Measurements from ENCODE around the gene MAGI2.

MAGI2 gene

GRCh38 chr7:79436378-79436777 lies 17.1 kb downstream of the MAGI2 start:
- Histone ChIP-seq H2BK12ac (ENCODE audit: low read length) (no peak overlapping the region), H3K4me2 (ENCODE audit: insufficient read depth, low read length, poor library complexity, severe bottlenecking) (no peak overlapping the region), H2BK15ac (ENCODE audit: low read length) (no peak overlapping the region), H3K18ac (ENCODE audit: low read length) (no peak overlapping the region), H2AFZ (ENCODE audit: low read length) (no peak overlapping the region), H3K14ac (ENCODE audit: low read length) (no peak overlapping the region), H2AK5ac (ENCODE audit: low read depth, low read length) (no peak overlapping the region), H3K4me3 (ENCODE audit: low read length in 2 of 2) (no peak overlapping the region), H3K4me1 (ENCODE audit: control insufficient read depth in 2 of 2, insufficient read depth in 1 of 2, low read depth in 1 of 2, low read length in 2 of 2) (no peaks in the 10 kb centered on the region), H3K23ac (ENCODE audit: low read depth, low read length, poor library complexity) (no peak overlapping the region), H3K27me3 (ENCODE audit: control insufficient read depth in 3 of 3, insufficient read depth in 3 of 3, low read depth in 1 of 3, low read length in 3 of 3) (no peaks in the 10 kb centered on the region), H4K91ac (ENCODE audit: low read depth, low read length, poor library complexity) (no peak overlapping the region), H3K4ac (ENCODE audit: low read length) (no peak overlapping the region), H4K8ac (ENCODE audit: low read depth, low read length) (no peak overlapping the region), H3K79me1 (ENCODE audit: low read depth, low read length) (no peaks in the 10 kb centered on the region), H2BK120ac (ENCODE audit: low read depth, low read length) (no peak overlapping the region), H3K27ac (replicated peaks; ENCODE audit: low read length) (no peak overlapping the region), H2BK5ac (ENCODE audit: low read length) (no peak overlapping the region), H3K9me3 (replicated peaks in 1 of 2; ENCODE audit: control insufficient read depth in 2 of 2, insufficient read depth in 1 of 2, low read depth in 1 of 2, low read length in 2 of 2) (no peaks in the 10 kb centered on the region), H3K9ac (ENCODE audit: low read depth, low read length, poor library complexity) (no peak overlapping the region), H3K36me3 (replicated peaks in 1 of 2; ENCODE audit: control insufficient read depth in 2 of 2, insufficient read depth in 2 of 2, low read length in 2 of 2) (no peaks in the 10 kb centered on the region)
- DNase-seq (ENCODE audit: low spot score) = no peak

- no peak overlapping the region for H3K14ac ChIP-seq (ENCODE audit: low read length)
- H3K9me3 ChIP-seq (replicated peaks in 1 of 2; ENCODE audit: control insufficient read depth in 2 of 2, insufficient read depth in 1 of 2, low read depth in 1 of 2, low read length in 2 of 2) = no peaks in the 10 kb centered on the region
- WGBS, 2 donors (ENCODE audit: extremely low coverage in 2 of 2, insufficient read length in 2 of 2, insufficient replicate concordance in 1 of 2) = no CpG with 5 or more reads among the region's 1 CpG
- H2BK12ac ChIP-seq (ENCODE audit: low read length) = no peak overlapping the region
- no peak overlapping the region for H3K4me3 ChIP-seq (ENCODE audit: low read length in 2 of 2)
- no peaks in the 10 kb centered on the region for H3K4me1 ChIP-seq (ENCODE audit: control insufficient read depth in 2 of 2, insufficient read depth in 1 of 2, low read depth in 1 of 2, low read length in 2 of 2)
- H3K4me2 ChIP-seq (ENCODE audit: insufficient read depth, low read length, poor library complexity, severe bottlenecking) = no peak overlapping the region
- no peaks in the 10 kb centered on the region for H3K27me3 ChIP-seq (ENCODE audit: control insufficient read depth in 3 of 3, insufficient read depth in 3 of 3, low read depth in 1 of 3, low read length in 3 of 3)
- no peak overlapping the region for H3K9ac ChIP-seq (ENCODE audit: low read depth, low read length, poor library complexity)
- H2BK120ac ChIP-seq (ENCODE audit: low read depth, low read length) = no peak overlapping the region
- H4K91ac ChIP-seq (ENCODE audit: low read depth, low read length, poor library complexity) = no peak overlapping the region
- H2BK15ac ChIP-seq (ENCODE audit: low read length) = no peak overlapping the region
- H2BK5ac ChIP-seq (ENCODE audit: low read length) = no peak overlapping the region
- no peak overlapping the region for H3K18ac ChIP-seq (ENCODE audit: low read length)
- no peak overlapping the region for H2AK5ac ChIP-seq (ENCODE audit: low read depth, low read length)
- no peak overlapping the region for H4K8ac ChIP-seq (ENCODE audit: low read depth, low read length)
- no peak overlapping the region for H3K27ac ChIP-seq (replicated peaks; ENCODE audit: low read length)
- no peak for DNase-seq (ENCODE audit: low spot score)
- no peaks in the 10 kb centered on the region for H3K36me3 ChIP-seq (replicated peaks in 1 of 2; ENCODE audit: control insufficient read depth in 2 of 2, insufficient read depth in 2 of 2, low read length in 2 of 2)
- no peak overlapping the region for H3K4ac ChIP-seq (ENCODE audit: low read length)
- H3K23ac ChIP-seq (ENCODE audit: low read depth, low read length, poor library complexity) = no peak overlapping the region
- H2AFZ ChIP-seq (ENCODE audit: low read length) = no peak overlapping the region
- H3K79me1 ChIP-seq (ENCODE audit: low read depth, low read length) = no peaks in the 10 kb centered on the region
Observed at GRCh38 chr7:79434867-79435266, 18.6 kb downstream of the MAGI2 start.

DNA sequence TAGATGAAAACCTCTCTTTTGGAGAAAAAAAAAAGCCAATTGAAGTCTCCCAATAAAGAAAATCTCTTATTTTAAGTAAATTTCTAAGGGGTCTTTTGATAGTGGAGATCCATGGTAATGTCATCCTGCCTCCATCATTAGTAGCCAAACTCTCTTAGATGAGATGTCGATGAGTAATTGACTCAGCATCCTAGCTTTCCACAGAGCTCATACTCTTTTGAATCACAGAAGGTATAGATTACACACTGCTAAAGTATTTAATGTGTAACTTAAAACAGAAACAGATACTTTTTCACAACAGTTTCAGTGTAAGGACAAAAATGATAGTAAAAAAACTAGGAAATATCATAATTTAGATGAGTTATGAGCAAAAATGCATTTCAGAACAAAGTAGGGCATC lies 19.4 kb downstream of the MAGI2 start:
- Histone ChIP-seq H3K14ac (ENCODE audit: low read length) (no peak overlapping the region), H3K4me3 (ENCODE audit: low read length in 2 of 2) (no peak overlapping the region), H2AFZ (ENCODE audit: low read length) (no peak overlapping the region), H3K27me3 (ENCODE audit: control insufficient read depth in 3 of 3, insufficient read depth in 3 of 3, low read depth in 1 of 3, low read length in 3 of 3) (no peaks in the 10 kb centered on the region), H2BK15ac (ENCODE audit: low read length) (no peak overlapping the region), H3K4me2 (ENCODE audit: insufficient read depth, low read length, poor library complexity, severe bottlenecking) (no peak overlapping the region), H2BK120ac (ENCODE audit: low read depth, low read length) (no peak overlapping the region), H2BK5ac (ENCODE audit: low read length) (no peak overlapping the region), H3K9ac (ENCODE audit: low read depth, low read length, poor library complexity) (no peak overlapping the region), H3K4me1 (ENCODE audit: control insufficient read depth in 2 of 2, insufficient read depth in 1 of 2, low read depth in 1 of 2, low read length in 2 of 2) (no peaks in the 10 kb centered on the region), H3K36me3 (replicated peaks in 1 of 2; ENCODE audit: control insufficient read depth in 2 of 2, insufficient read depth in 2 of 2, low read length in 2 of 2) (no peaks in the 10 kb centered on the region), H2AK5ac (ENCODE audit: low read depth, low read length) (no peak overlapping the region), H3K23ac (ENCODE audit: low read depth, low read length, poor library complexity) (no peak overlapping the region), H3K9me3 (replicated peaks in 1 of 2; ENCODE audit: control insufficient read depth in 2 of 2, insufficient read depth in 1 of 2, low read depth in 1 of 2, low read length in 2 of 2) (no peaks in the 10 kb centered on the region), H2BK12ac (ENCODE audit: low read length) (no peak overlapping the region), H3K18ac (ENCODE audit: low read length) (no peak overlapping the region), H4K8ac (ENCODE audit: low read depth, low read length) (no peak overlapping the region), H3K27ac (replicated peaks; ENCODE audit: low read length) (no peak overlapping the region), H4K91ac (ENCODE audit: low read depth, low read length, poor library complexity) (no peak overlapping the region), H3K79me1 (ENCODE audit: low read depth, low read length) (no peaks in the 10 kb centered on the region), H3K4ac (ENCODE audit: low read length) (no peak overlapping the region)
- no peak for DNase-seq (ENCODE audit: low spot score)
- no CpG with 5 or more reads among the region's 1 CpG for WGBS, 2 donors (ENCODE audit: extremely low coverage in 2 of 2, insufficient read length in 2 of 2, insufficient replicate concordance in 1 of 2)

- H3K4me2 ChIP-seq (ENCODE audit: insufficient read depth, low read length, poor library complexity, severe bottlenecking) = no peak overlapping the region
- no peak overlapping the region for H3K14ac ChIP-seq (ENCODE audit: low read length)
- no peak overlapping the region for H4K91ac ChIP-seq (ENCODE audit: low read depth, low read length, poor library complexity)
- WGBS, 2 donors (ENCODE audit: extremely low coverage in 2 of 2, insufficient read length in 2 of 2, insufficient replicate concordance in 1 of 2) = no CpG with 5 or more reads among the region's 2 CpGs
- H4K8ac ChIP-seq (ENCODE audit: low read depth, low read length) = no peak overlapping the region
- no peak overlapping the region for H2BK5ac ChIP-seq (ENCODE audit: low read length)
- no peak overlapping the region for H3K23ac ChIP-seq (ENCODE audit: low read depth, low read length, poor library complexity)
- no peak overlapping the region for H3K18ac ChIP-seq (ENCODE audit: low read length)
- no peaks in the 10 kb centered on the region for H3K4me1 ChIP-seq (ENCODE audit: control insufficient read depth in 2 of 2, insufficient read depth in 1 of 2, low read depth in 1 of 2, low read length in 2 of 2)
- H3K4ac ChIP-seq (ENCODE audit: low read length) = no peak overlapping the region
- no peak overlapping the region for H2BK120ac ChIP-seq (ENCODE audit: low read depth, low read length)
- no peaks in the 10 kb centered on the region for H3K36me3 ChIP-seq (replicated peaks in 1 of 2; ENCODE audit: control insufficient read depth in 2 of 2, insufficient read depth in 2 of 2, low read length in 2 of 2)
- H2AK5ac ChIP-seq (ENCODE audit: low read depth, low read length) = no peak overlapping the region
- no peak overlapping the region for H2BK15ac ChIP-seq (ENCODE audit: low read length)
- H3K79me1 ChIP-seq (ENCODE audit: low read depth, low read length) = no peaks in the 10 kb centered on the region
- no peak for DNase-seq (ENCODE audit: low spot score)
- H2AFZ ChIP-seq (ENCODE audit: low read length) = no peak overlapping the region
- H3K4me3 ChIP-seq (ENCODE audit: low read length in 2 of 2) = no peak overlapping the region
- H2BK12ac ChIP-seq (ENCODE audit: low read length) = no peak overlapping the region
- H3K9ac ChIP-seq (ENCODE audit: low read depth, low read length, poor library complexity) = no peak overlapping the region
- H3K9me3 ChIP-seq (replicated peaks in 1 of 2; ENCODE audit: control insufficient read depth in 2 of 2, insufficient read depth in 1 of 2, low read depth in 1 of 2, low read length in 2 of 2) = no peaks in the 10 kb centered on the region
- H3K27me3 ChIP-seq (ENCODE audit: control insufficient read depth in 3 of 3, insufficient read depth in 3 of 3, low read depth in 1 of 3, low read length in 3 of 3) = no peaks in the 10 kb centered on the region
- no peak overlapping the region for H3K27ac ChIP-seq (replicated peaks; ENCODE audit: low read length)
Observed at GRCh38 chr7:79430391-79430790, 23.1 kb downstream of the MAGI2 start.

Data from neuronal stem cell (in vitro differentiated cells).